ENCODE measurements around the gene NPAS3. TPM values are rescaled to one million over a fixed set of nuclear protein-coding genes. Genes with fewer than 3 reads are reported as not detected.

The NPAS3 gene
- polyA plus RNA-seq, 3 donors, result 8.6 to 10.2 (median 10.2) TPM

DNA sequence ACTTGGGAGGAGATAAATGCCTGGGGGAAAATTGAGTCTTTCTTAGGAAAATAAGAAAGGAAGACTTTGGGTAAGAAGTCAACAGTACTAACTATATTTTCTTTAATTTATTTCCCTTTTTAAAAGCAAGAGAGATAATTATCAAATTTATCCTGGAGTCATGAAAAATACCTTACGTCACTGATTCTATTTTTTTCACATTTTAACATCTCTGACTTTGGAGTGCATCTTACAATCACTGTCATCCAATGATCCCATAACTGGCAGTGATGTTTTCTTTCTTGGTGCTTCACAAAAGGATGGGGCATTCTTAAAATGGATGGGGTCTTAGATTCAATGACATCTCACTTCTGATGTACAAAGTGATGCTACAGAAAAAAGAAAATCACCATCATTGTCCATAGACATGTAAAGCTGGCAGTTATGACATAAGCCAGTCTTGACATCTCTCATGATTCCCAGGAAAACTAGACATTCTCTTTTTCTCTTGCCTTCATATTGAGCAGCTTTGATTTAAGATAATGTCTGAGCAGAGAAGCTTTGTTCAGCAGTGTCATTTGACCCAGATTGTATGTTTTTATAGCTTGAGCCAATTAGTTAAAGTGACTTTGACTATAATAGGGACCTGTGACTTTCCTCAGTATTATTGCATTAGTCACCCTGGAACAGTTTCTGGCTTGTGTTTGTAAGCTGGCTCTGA lies 776.0 kb downstream of the NPAS3 start:
- no peak for DNase-seq (ENCODE audit: low read depth in 3 of 3, low spot score in 2 of 3)

DNA sequence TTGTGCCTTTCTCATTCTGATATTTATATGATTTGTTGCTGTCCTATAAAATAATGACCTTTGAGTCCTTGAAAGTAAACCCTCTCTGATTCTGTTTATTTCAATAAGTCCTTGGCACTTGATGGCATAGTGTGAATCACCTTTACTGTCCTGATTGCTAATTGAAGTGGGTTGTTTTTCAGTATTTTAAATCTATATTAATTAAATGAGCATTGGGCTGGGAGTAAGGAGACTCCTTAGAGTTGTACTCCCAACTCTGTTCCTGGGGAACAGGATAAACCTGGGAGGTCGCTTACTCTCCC lies 776.5 kb downstream of the NPAS3 start:
- no peak for DNase-seq (ENCODE audit: low read depth in 3 of 3, low spot score in 2 of 3)

DNA sequence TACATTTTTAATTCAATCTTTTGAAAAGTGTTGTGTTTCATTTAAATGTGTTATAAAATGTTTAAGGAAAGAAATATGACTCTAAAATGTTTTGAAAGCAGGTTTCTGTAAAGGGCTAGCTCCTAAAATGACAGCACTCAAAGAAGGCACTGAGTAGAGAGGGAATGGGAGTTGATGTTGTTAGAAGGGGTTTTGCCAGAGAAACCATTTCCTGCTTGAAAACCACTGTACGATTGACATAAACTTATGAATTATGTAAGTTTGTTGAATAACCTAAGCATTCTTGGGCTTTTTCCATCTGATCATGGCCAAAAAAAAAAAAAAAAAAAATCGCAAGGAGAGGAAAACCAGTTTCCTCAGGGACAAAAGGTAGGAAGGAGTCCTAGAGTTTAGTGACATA lies 778.2 kb downstream of the NPAS3 start:
- DNase-seq (ENCODE audit: low read depth in 3 of 3, low spot score in 2 of 3), result no peak

DNA sequence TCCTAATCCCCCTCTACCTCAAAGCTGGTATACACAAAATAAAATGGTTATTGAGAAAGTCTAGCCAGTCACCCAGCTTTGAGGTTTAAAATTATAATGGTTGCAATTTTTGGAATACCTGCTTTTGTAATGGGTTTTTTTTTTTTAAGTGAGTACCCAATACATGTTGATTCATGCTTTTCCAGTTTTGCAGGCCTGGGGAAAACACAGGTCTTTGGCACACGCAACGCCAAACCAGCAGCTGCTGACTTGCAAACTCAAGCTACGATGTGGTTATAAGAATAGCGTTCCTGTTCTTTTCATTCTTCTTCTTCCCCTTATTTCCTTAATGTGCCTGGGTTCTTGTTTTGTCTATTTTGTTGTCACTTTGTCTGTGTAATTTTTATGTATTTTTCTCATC lies 779.2 kb downstream of the NPAS3 start:
- DNase-seq (ENCODE audit: low read depth in 3 of 3, low spot score in 2 of 3), result no peak

DNA sequence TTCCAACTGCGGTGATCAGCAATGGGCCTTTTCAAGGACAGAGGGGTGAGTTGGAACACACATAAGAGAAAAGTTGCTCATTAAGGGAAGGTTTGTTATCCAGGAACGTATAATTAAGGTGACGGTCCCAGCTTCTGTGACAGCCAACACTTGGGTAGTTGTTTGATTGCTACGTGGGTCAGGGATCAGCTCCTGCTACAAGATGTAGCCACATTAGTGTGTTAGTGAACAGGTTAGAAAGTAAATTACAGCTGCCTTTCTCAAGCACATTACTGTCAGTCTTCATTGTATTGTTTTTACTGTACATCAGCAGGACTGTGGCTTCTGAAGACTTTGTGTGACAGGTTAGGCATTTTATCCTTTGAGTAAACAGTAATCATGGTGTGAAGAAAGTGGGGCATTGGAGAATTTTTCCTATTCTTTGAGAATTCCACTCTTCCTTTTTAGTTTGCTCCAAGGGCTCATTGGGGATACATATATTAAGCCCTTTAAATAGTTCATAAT lies 781.7 kb downstream of the NPAS3 start:
- DNase-seq (ENCODE audit: low read depth in 3 of 3, low spot score in 2 of 3), result no peak

DNA sequence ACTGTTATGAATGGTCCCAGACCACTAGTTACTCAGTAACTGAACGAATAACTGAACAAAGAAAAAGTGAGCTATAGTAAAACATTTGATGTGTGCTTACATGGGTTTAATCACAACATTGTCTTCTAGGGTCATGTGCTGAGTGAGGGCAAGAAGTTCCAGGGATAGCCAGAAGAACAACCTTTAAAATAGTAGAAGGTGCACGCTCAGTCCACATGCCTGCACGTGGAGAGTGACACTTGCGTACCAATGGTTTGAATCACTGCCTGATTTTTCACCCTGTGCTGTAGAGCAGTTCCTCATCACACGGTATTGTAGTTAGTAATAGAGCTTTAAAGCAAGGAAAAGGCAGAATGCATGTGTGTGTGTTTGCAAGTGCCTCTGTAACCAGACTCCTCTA lies 788.0 kb downstream of the NPAS3 start:
- no peak for DNase-seq (ENCODE audit: low read depth in 3 of 3, low spot score in 2 of 3)

DNA sequence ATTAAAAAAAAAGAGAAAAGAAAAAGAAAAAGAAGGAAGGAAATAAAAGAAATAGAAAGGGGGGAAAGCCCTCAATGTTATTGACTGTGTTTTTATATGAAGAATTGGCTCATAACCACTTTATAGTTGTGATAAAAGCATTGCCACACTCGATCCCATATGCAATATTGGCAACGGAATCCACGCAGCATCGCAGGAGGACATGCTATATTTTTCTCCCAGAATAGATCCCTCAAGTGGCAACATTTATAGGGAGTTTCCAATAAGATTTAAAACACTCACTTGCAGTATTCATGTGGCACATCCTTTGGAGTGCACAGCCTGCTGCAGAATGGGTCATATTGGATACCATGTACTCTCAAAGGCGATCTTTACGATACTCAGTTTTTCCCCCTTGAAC lies 788.9 kb downstream of the NPAS3 start:
- DNase-seq (ENCODE audit: low read depth in 3 of 3, low spot score in 2 of 3), result no peak

DNA sequence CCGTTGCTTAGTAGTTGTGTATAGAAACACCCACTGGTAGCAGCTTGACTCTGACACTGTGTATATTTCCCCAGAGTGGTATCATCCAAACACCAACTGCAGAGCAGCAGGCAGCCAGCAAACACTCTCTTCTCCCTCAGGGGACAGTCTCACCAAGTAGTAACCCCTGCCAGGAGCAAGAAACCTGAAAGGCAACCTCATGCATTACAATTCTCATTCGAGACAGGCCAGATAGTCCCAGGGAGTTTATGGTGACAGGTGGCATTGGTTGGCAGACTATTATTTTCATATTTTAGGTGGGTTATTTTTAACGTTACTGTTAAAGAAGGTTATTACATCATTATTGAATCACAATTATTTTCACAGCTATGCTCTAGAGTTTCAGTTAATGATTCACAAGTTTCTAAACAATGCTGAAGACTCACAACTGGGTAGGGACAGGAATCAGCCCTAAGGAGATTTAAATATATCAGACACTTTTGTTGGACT lies 789.4 kb downstream of the NPAS3 start:
- no peak for DNase-seq (ENCODE audit: low read depth in 3 of 3, low spot score in 2 of 3)

DNA sequence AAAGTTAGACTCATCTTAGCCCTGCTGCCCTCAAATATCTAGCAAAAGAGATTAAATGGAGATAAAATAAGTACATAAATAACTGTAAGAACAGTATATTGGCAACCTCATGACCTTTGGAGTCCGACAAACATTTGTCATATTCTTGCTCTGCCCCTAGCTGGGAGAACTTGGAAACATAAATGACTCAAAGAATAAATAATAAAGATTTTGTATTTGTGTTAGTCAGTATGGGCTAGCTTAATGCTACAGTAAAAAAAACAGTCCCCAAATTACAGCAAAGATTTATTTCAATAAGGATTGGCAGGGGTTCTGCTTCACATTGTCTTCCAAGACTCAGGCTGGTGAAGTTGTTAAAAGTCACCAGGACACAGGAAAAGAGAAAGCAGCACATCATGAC lies 791.5 kb downstream of the NPAS3 start:
- DNase-seq (ENCODE audit: low read depth in 3 of 3, low spot score in 2 of 3), result no peak

DNA sequence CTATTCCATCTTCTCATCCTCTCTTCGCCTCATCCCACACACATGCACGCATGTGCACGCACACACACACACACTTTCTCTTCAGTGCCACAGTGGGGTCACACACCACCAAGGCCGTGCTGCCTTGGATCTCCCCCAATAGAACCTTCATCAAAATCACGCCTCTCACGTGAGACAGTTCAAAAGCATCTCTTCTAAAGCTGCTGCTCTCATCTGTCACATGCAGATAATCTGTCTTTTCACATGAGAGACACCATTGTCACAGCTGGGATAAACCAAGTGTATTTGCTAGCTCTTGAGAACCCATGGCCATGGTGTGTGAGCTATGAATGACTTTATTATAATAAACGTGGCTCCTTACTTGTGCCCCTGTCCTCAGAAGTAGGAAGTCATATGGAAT lies 793.5 kb downstream of the NPAS3 start:
- no peak for DNase-seq (ENCODE audit: low read depth in 3 of 3, low spot score in 2 of 3)

DNA sequence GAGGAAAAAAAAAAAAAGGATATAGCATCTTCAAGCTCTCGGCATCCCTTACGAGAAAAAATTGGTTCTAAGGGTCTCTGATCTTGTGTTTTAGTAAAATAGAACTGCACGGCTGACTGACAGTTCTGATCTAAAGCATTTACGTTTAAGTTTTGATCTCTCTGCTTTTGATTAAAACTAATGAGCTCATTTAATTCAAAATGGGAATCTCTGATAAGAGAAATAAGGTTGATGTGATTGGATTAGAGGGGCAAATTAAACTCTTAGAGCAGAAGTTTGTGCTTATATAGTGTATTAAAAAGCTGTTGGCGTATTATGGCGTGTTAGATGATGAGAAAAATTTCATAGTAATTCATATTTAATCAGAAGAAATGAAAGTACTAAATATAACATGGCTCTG lies 794.6 kb downstream of the NPAS3 start:
- no peak for DNase-seq (ENCODE audit: low read depth in 3 of 3, low spot score in 2 of 3)

DNA sequence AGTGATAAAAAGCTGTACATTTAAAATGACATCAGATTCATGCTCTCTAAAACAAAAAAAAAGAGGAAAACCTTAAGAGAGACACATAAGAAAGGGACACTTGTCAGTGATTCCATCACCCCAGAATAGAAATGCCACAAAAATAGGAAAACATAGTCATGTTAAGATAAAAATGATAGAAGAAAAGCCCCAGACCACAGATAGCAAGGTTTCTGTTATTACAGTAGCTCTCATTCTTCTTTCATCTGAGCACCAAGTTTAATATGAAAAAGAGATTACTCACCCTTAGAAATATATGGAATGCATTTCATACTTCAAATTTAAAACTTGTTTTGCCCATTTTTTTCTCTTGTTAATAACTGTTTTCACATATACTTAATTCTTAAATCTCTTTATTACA lies 795.0 kb downstream of the NPAS3 start:
- no peak for DNase-seq (ENCODE audit: low read depth in 3 of 3, low spot score in 2 of 3)

DNA sequence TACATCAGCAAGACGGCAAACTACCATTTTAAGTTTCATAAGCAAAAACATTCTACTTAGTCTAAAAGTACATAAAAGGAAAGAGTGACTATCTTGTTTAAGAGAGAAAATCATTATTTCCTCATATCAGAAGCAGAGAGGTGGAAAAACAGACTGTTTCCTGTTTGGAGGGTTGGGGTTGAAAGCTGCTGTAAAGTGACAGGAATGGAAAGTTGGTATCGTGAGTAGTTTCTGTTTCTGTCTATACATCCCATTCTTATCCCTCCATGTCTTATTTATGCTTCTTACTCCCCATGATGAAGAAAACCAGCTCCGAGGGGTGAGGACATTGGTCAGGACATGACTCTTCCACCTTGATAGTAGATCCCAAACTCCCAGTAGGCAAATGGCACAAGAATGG lies 795.7 kb downstream of the NPAS3 start:
- no peak for DNase-seq (ENCODE audit: low read depth in 3 of 3, low spot score in 2 of 3)

DNA sequence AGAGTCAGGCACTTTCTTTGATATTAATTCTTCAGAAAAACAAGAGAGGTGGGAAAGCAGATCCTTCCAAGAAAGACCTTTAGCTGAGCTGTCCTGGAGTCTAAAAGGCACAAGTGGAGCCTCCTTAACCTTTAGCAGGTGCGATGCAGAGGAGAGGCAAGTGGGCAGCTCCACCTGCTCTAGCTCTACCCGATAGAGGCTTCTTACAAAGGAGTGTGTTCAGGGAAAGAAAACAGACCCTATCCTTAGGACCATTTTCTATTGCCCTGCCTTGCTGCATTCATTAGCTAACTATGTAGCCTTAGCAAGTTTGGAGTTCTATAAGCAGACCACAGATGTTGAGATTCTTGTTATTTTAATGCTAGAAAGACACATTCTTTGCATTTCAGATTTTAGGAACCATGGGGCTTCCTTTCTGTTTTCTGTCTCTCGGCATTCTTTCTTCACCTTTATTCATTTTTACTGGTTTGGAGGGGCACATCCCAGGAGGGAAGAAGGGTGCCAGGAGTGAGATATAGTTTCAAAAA lies 797.7 kb downstream of the NPAS3 start:
- DNase-seq (ENCODE audit: low read depth in 3 of 3, low spot score in 2 of 3), result no peak

DNA sequence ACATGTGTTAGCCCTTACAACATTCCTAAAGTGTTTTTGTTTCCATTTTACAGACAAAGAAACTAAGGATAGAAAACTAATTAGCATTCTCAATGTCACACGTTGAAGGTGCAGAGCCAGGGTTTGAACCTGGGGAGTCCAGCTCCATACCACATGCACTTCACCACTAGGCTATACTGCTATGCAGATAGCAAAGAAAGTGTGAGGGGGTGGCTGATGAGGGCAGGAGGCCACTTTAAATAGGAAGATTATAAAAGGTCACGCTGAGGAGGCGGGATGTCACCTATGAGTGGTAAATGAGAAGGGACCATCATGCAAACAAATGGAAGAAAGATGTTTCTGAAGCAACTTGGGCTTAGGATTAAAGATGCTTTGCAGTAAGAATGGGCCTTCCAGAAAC lies 798.3 kb downstream of the NPAS3 start:
- DNase-seq (ENCODE audit: low read depth in 3 of 3, low spot score in 2 of 3), result no peak

DNA sequence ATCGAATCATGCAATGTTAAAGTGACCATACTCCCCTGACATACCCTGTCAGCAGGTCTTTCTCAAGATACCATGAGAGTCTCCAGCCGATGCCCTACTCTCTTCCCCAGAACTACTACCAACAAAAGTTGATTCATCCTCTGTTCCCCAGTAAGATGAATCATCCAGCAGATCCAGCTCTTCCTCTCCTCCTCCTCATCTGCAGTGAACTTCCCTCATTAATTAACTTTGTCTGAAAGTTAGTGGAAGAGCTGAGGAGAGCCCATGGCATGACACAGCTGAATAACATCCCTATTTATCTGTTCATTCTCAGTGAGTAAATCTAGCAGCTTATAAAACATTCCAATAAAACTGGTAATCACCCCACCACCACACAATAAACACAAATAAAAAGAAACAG lies 798.8 kb downstream of the NPAS3 start:
- no peak for DNase-seq (ENCODE audit: low read depth in 3 of 3, low spot score in 2 of 3)

DNA sequence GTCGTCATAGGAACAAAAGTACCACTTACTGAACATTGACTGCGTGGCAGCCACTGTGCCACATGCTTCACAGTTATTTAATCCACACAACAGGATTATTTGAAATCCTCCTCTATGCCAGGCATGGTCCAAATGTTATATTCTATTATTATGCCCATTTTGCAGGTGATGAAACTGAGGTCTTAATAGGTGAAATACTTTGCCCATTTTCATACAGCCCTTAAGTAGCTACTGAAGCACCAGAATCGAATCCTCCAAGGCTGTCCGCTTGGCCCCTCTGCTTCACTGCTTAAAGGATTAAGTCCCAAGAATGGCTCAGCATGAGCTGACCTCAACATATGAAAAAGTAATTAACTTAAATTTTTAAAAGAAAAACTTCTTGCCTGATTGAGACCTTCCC lies 799.4 kb downstream of the NPAS3 start:
- DNase-seq (ENCODE audit: low read depth in 3 of 3, low spot score in 2 of 3), result no peak

DNA sequence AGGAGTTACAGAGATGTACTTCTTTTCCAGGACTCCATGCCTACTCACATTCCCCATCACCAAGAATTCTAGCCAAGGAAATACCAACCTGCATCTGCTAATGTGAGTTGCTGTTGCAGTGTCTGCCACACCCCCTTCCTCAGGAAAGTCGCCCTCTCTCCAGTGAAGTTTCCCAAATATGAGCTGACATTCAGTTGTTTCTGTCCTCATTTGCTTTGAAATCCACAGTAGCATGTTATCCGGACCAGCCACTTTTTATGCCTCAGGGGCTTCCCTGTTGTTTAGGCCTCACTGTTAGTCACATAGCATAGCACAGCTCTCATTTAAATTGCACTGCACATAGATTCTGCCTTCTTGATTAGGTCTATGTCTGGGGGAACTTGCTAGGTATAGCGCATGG lies 799.8 kb downstream of the NPAS3 start:
- DNase-seq (ENCODE audit: low read depth in 3 of 3, low spot score in 2 of 3), result no peak

DNA sequence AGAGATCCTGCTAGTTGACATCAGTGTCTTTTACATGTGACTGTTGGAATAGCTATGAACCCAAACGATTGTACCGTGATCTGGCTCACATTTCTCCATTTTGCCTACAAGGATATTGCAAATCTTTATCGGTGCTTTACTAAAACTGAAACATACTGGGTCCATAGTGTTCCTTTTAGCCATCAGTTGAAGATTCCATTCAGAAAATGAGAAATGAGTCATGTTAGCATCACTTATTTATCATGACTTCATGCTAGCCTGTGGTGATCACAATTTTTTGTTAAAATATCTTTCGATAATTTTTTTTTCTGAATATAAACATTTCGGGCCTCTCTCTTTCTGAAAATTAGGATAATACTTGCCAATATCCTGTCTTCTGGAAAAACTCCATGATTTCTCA lies 801.9 kb downstream of the NPAS3 start:
- no peak for DNase-seq (ENCODE audit: low read depth in 3 of 3, low spot score in 2 of 3)

DNA sequence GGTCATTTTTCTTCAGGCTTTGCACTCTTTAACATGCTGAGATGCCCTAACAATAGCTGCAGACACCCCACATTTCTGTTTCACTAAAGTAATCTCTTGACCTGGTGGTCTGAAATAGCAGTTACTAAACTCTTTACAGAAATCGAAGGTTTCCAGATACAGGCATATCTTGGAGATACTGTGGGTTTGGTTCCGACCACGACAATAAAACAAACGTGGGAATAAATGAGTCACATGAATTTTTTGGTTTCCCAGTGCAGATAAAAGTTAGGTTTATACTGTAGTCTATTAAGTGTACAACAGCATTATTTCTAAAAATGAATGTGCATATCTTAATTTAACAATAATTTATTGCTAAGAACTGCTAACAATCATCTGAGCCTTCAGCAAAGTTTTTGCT lies 803.5 kb downstream of the NPAS3 start:
- DNase-seq (ENCODE audit: low read depth in 3 of 3, low spot score in 2 of 3), result no peak

DNA sequence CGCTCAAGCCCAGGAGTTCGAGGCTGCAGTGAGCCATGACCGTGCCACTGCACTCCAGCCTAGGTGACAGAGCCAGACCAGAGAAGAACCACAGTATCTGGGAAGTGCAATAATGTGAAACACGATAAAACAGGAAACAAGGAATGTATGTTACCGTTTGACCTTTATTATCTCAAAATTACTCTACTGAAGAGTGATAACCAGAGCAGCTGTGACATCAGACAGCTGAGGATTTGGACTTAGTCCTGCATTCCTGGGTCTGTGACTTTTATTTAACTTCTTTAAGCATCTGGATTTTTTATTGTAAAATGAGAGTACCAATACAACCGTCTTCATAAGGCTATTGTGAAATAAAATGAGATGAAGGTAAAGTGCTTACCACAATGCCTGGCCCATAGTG lies 806.5 kb downstream of the NPAS3 start:
- no peak for DNase-seq (ENCODE audit: low read depth in 3 of 3, low spot score in 2 of 3)

DNA sequence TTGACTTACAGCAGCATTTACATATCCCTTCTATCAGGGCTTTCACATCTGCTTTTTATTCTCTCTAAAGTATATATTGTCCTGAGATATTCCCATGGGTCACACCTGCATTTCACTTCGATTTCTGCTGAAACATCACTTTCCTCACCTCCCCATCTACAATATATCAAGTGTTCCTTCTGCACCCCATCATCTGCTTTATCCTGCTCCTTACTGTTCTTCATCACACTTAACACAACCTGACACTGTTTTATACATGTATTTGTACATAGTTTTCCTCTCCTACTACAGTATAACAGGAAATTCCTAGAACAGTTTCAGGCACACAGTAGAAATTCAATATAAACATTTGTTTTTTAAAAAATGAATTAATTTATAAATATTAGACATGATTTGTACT lies 809.1 kb downstream of the NPAS3 start:
- DNase-seq (ENCODE audit: low read depth in 3 of 3, low spot score in 2 of 3), result no peak

DNA sequence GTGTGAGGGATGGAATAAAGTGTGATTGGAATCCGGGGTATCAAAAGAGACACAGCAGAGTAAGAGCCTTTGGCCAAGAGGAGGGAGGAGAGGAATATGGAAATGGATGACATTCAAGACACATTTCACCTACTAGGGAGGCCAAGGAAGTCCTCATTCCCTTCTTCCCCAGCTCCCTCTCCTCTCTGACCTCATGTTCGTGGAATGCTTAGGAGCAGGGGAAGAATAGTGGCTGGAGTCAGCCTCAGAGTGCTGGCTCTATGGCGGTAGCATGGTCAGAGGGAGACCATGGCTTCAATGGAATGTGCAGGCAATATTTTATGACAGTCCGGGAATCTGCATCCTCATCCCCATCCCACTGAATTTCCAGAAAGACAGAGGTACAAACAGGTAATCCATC lies 815.6 kb downstream of the NPAS3 start:
- no peak for DNase-seq (ENCODE audit: low read depth in 3 of 3, low spot score in 2 of 3)
